Neuronal stem cell (in vitro differentiated cells): Measurements from ENCODE around the gene POLR2A.

Source experiments
- DNase-seq: peaks from one replicate; pipeline ENCODE4 v3.0.0-alpha.2; 2013; ENCODE audit warnings: low spot score
- H2AFZ ChIP-seq: one replicate; pipeline ENCODE4 v1.6.1; 2013; ENCODE audit warnings: mild to moderate bottlenecking, low read length, inconsistent platforms
- H2AK5ac ChIP-seq: 2 replicates; pipeline ENCODE4 v1.6.1; 2013; ENCODE audit warnings: low read depth, mild to moderate bottlenecking, inconsistent platforms, low read length, moderate library complexity, mixed read lengths
- H2BK120ac ChIP-seq: 2 replicates; pipeline ENCODE4 v1.6.1; 2013; ENCODE audit warnings: low read depth, mild to moderate bottlenecking, inconsistent platforms, low read length, moderate library complexity, mixed read lengths
- H2BK12ac ChIP-seq: one replicate; pipeline ENCODE4 v1.6.1; 2013; ENCODE audit warnings: low read length, inconsistent platforms
- H2BK15ac ChIP-seq: 2 replicates; pipeline ENCODE4 v1.6.1; 2013; ENCODE audit warnings: mild to moderate bottlenecking, low read length, inconsistent platforms, mixed read lengths
- H2BK5ac ChIP-seq: one replicate; pipeline ENCODE4 v1.6.1; 2013; ENCODE audit warnings: inconsistent platforms, mild to moderate bottlenecking, low read length, moderate library complexity
- H3K14ac ChIP-seq: one replicate; pipeline ENCODE4 v1.6.1; 2013; ENCODE audit warnings: low read length, inconsistent platforms
- H3K18ac ChIP-seq: 2 replicates; pipeline ENCODE4 v1.6.1; 2013; ENCODE audit warnings: low read length, inconsistent platforms
- H3K23ac ChIP-seq: 2 replicates; pipeline ENCODE4 v1.6.1; 2013; ENCODE audit warnings: low read depth, mild to moderate bottlenecking, mixed read lengths, low read length, inconsistent platforms; ENCODE audit not compliant: poor library complexity
- H3K27ac ChIP-seq: replicated peaks from 3 replicates; pipeline ENCODE4 v1.5.1; 2013; ENCODE audit warnings: low read length, inconsistent platforms
- H3K27me3 ChIP-seq, 3 experiments: 2 replicates each; pipeline ENCODE4 v1.6.1; 2013; ENCODE audit warnings: low read length in 3 of 3, mild to moderate bottlenecking in 2 of 3, inconsistent platforms in 1 of 3, low read depth in 1 of 3, mixed read lengths in 1 of 3, moderate library complexity in 1 of 3; ENCODE audit not compliant: control insufficient read depth in 3 of 3, insufficient read depth in 3 of 3
- H3K36me3 ChIP-seq, 2 donors: replicated peaks in 1 of 2; 2 replicates each; pipeline ENCODE4 v1.6.1; 2013; ENCODE audit warnings: low read length in 2 of 2; ENCODE audit not compliant: control insufficient read depth in 2 of 2, insufficient read depth in 2 of 2
- H3K4ac ChIP-seq: 2 replicates; pipeline ENCODE4 v1.6.1; 2013; ENCODE audit warnings: inconsistent platforms, mild to moderate bottlenecking, low read length, moderate library complexity
- H3K4me1 ChIP-seq, 2 donors: 1 replicate in 1 of 2; 2 replicates in 1 of 2; pipeline ENCODE4 v1.6.1; 2013; ENCODE audit warnings: low read length in 2 of 2, low read depth in 1 of 2; ENCODE audit not compliant: control insufficient read depth in 2 of 2, insufficient read depth in 1 of 2
- H3K4me2 ChIP-seq: one replicate; pipeline ENCODE4 v1.6.1; 2013; ENCODE audit warnings: mild to moderate bottlenecking, low read length, inconsistent platforms; ENCODE audit not compliant: insufficient read depth, poor library complexity, severe bottlenecking
- H3K4me3 ChIP-seq, 2 donors: 2 replicates each; pipeline ENCODE4 v1.5.1; 2013; ENCODE audit warnings: low read length in 2 of 2, mild to moderate bottlenecking in 2 of 2, inconsistent platforms in 1 of 2, moderate library complexity in 1 of 2
- H3K79me1 ChIP-seq: one replicate; pipeline ENCODE4 v1.6.1; 2013; ENCODE audit warnings: low read depth, mild to moderate bottlenecking, inconsistent platforms, low read length, moderate library complexity
- H3K9ac ChIP-seq: one replicate; pipeline ENCODE4 v1.6.1; 2013; ENCODE audit warnings: mild to moderate bottlenecking, low read depth, low read length, inconsistent platforms; ENCODE audit not compliant: poor library complexity
- H3K9me3 ChIP-seq, 2 donors: replicated peaks in 1 of 2; 2 replicates each; pipeline versions ENCODE3 to v1.6.1; 2013; ENCODE audit warnings: low read length in 2 of 2, mild to moderate bottlenecking in 2 of 2, inconsistent platforms in 1 of 2, low read depth in 1 of 2, mixed read lengths in 1 of 2, moderate library complexity in 1 of 2; ENCODE audit not compliant: control insufficient read depth in 2 of 2, insufficient read depth in 1 of 2
- H4K8ac ChIP-seq: one replicate; pipeline ENCODE4 v1.6.1; 2013; ENCODE audit warnings: low read depth, mild to moderate bottlenecking, inconsistent platforms, low read length, moderate library complexity
- H4K91ac ChIP-seq: one replicate; pipeline ENCODE4 v1.6.1; 2013; ENCODE audit warnings: low read length, low read depth, mild to moderate bottlenecking, inconsistent platforms; ENCODE audit not compliant: poor library complexity
- WGBS, 2 donors: extraction: QIAGEN DNeasy Blood & Tissue Kit; methylation state at CpG; one replicate each; pipeline ENCODE4 v1.1.7; 2013; ENCODE audit warnings: missing lambda C conversion rate in 2 of 2, mixed read lengths in 1 of 2; ENCODE audit not compliant: insufficient read length in 2 of 2, insufficient replicate concordance in 1 of 2; ENCODE audit errors: extremely low coverage in 2 of 2; 5-methylcytosine and 5-hydroxymethylcytosine counted together

The POLR2A gene

DNA sequence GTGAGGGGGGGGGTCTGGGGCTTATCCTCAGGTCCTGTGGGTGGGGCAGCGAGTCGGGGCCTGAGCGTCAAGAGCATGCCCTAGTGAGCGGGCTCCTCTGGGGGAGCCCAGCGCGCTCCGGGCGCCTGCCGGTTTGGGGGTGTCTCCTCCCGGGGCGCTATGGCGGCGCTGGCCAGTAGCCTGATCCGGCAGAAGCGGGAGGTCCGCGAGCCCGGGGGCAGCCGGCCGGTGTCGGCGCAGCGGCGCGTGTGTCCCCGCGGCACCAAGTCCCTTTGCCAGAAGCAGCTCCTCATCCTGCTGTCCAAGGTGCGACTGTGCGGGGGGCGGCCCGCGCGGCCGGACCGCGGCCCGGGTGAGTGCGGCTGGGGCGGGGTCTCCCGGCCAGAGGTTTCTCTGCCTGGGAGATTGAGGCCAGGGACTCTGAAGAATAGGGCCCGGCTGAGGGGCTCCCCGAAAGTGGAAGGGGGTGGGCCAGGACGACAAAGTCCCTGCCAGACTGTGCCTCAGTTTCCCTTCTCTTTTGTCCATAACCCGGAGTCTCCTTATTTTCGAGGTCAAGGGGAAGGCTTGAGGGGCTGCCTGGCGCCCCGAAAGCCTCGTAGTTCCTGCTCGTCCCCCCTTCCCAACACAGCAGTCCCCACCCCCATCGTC, 44.6 kb upstream of the POLR2A start, which contains the start of gene FGF11:
Gene FGF11, plus strand, starts transcription at position 51 of the 651 bp plus-strand sequence. Its CDS starts 109 bp downstream, at position 160.
- Histone ChIP-seq H3K18ac (peak within 1 kb of the TSS; percentile 100), H3K4me2 (peak within 1 kb of the TSS; percentile 97), H4K8ac (peak within 1 kb of the TSS; percentile 87), H2BK5ac (peak within 1 kb of the TSS; percentile 83), H3K27ac (no peak within 1 kb of the TSS), H3K4me1 (peaks cover 26 to 31% of the 10 kb centered on the region in 2 donors), H3K36me3 (no peaks in the 10 kb centered on the region), H2AK5ac (peak within 1 kb of the TSS; percentile 89), H2BK120ac (peak within 1 kb of the TSS; percentile 74), H3K23ac (peak within 1 kb of the TSS; percentile 89), H3K9ac (peak within 1 kb of the TSS; percentile 96), H4K91ac (peak within 1 kb of the TSS; percentile 9), H3K14ac (peak within 1 kb of the TSS; percentile 99), H3K9me3 (peaks cover 0 to 4% of the 10 kb centered on the region in 2 donors), H2BK15ac (peak within 1 kb of the TSS; percentile 95), H3K79me1 (no peaks in the 10 kb centered on the region), H3K4me3 (peak within 1 kb of the TSS; percentile 96 to 98), H3K4ac (no peak within 1 kb of the TSS), H2AFZ (peak within 1 kb of the TSS; percentile 97), H2BK12ac (peak within 1 kb of the TSS; percentile 16), H3K27me3 (peaks cover 29 to 49% (median 44%) of the 10 kb centered on the region in 3 experiments)
- no peak for DNase-seq
- no CpG with 5 or more reads among the region's 50 CpGs for WGBS, 2 donors

DNA sequence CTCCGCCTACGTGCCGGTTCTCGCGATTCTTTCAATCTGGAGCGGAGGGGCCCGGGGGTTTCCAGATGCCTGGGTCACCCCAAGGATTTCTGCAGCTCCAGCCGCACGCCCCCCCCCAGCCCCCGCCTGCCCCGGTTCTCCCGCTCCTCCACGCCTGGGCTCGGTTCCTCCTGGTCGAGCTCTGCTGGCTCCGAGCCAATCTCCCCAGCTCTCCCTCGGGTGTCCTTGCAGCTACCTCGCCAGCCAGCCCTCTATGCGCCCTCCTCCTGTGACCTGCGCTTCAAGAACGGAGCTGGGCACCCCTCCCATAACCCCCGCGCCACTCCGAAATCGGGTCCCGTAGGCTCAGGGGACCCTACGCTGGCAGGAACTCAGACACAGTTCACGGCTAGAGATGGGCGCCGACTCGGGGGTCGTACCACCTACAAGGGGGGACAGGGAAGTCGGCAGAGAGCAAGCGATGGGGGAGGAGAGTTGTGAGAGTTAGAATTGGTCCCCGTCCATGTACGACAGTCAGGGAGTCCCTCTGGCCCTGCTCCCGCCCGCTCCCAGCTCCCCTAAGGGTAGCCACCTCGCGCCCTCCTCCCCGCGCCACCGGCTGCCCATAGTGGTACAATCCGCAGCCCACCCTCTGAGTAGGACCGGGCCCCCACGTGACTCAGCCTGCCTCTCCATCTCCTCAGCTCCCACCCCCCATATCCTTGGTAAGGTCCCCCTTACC, 43.9 kb upstream of the POLR2A start:
- H4K91ac ChIP-seq: peak overlapping the region; percentile 9
- peak overlapping the region; percentile 96 to 98 for H3K4me3 ChIP-seq
- H3K9ac ChIP-seq: peak overlapping the region; percentile 96
- H3K4me1 ChIP-seq: peaks cover 27 to 34% of the 10 kb centered on the region in 2 donors
- peak overlapping the region; percentile 75 for H3K23ac ChIP-seq
- peak overlapping the region; percentile 87 for H4K8ac ChIP-seq
- peaks cover 0 to 4% of the 10 kb centered on the region in 2 donors for H3K9me3 ChIP-seq
- H3K27me3 ChIP-seq: peaks cover 29 to 49% (median 43%) of the 10 kb centered on the region in 3 experiments
- H3K27ac ChIP-seq: no peak overlapping the region
- peak overlapping the region; percentile 100 for H3K18ac ChIP-seq
- H3K79me1 ChIP-seq: no peaks in the 10 kb centered on the region
- peak overlapping the region; percentile 97 for H3K4me2 ChIP-seq
- peak overlapping the region; percentile 89 for H2AK5ac ChIP-seq
- H2BK120ac ChIP-seq: peak overlapping the region; percentile 88
- peak overlapping the region; percentile 87 for H3K14ac ChIP-seq
- peak; percentile 58 for DNase-seq
- WGBS, 2 donors: no CpG with 5 or more reads among the region's 46 CpGs
- H2BK5ac ChIP-seq: peak overlapping the region; percentile 83
- H3K36me3 ChIP-seq: no peaks in the 10 kb centered on the region
- H2AFZ ChIP-seq: peak overlapping the region; percentile 97
- peak overlapping the region; percentile 42 for H3K4ac ChIP-seq
- H2BK12ac ChIP-seq: peak overlapping the region; percentile 69
- peak overlapping the region; percentile 83 for H2BK15ac ChIP-seq

DNA sequence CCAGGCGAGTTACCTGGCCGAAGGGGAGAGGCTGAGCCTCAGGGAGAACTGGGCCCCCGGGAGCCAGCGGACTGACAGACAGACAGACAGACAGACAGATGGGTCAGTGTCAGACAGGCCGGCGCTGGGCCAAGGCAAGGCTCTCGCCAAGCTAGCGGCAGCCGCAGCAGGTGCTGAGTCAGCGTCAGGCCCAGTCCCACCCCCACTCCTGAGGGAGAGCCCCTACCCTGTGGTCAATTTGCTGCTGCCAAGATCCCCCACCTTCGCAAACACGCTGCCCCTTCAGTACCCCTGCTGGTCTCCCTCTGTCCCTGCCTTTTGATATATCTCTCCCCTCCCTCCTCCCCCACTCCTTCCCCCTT, 43.4 kb upstream of the POLR2A start:
- Histone ChIP-seq H2BK120ac (peak overlapping the region; percentile 88), H2BK15ac (no peak overlapping the region), H3K14ac (peak overlapping the region; percentile 58), H2BK5ac (no peak overlapping the region), H3K27me3 (peaks cover 26 to 43% (median 38%) of the 10 kb centered on the region in 3 experiments), H3K18ac (peak overlapping the region; percentile 96), H3K9me3 (peaks cover 0 to 4% of the 10 kb centered on the region in 2 donors), H3K4me1 (peaks cover 25 to 34% of the 10 kb centered on the region in 2 donors), H2AK5ac (peak overlapping the region; percentile 89), H3K23ac (peak overlapping the region; percentile 75), H3K27ac (no peak overlapping the region), H4K8ac (no peak overlapping the region), H3K4me3 (peak overlapping the region; percentile 96 to 98), H3K36me3 (no peaks in the 10 kb centered on the region), H2BK12ac (peak overlapping the region; percentile 69), H3K9ac (peak overlapping the region; percentile 96), H3K79me1 (no peaks in the 10 kb centered on the region), H3K4me2 (peak overlapping the region; percentile 97), H3K4ac (peak overlapping the region; percentile 42), H2AFZ (peak overlapping the region; percentile 97), H4K91ac (no peak overlapping the region)
- no CpG with 5 or more reads among the region's 12 CpGs for WGBS, 2 donors
- no peak for DNase-seq

DNA sequence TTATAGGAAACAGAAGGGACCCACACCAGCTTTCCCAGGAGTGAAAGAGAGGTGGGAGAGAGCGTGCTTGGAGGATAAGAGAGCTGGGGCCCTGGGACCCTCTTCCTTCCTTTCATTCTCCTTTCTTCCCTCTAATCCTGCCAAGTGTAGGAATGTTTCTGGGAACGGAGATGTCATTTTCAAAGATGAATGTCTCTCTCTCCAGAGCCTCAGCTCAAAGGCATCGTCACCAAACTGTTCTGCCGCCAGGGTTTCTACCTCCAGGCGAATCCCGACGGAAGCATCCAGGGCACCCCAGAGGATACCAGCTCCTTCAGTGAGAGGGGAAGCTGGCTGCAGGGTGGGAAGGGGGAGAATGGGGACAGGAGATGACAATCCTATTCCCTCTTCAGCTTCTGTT, 42.9 kb upstream of the POLR2A start:
- peaks cover 21 to 39% (median 33%) of the 10 kb centered on the region in 3 experiments for H3K27me3 ChIP-seq
- no CpG with 5 or more reads among the region's 7 CpGs for WGBS, 2 donors
- peak overlapping the region in 1 of 2 donors; percentile 96 for H3K4me3 ChIP-seq
- H4K8ac ChIP-seq: no peak overlapping the region
- H4K91ac ChIP-seq: no peak overlapping the region
- H3K9ac ChIP-seq: no peak overlapping the region
- H2BK15ac ChIP-seq: no peak overlapping the region
- no peak overlapping the region for H3K14ac ChIP-seq
- no peak overlapping the region for H3K18ac ChIP-seq
- no peak for DNase-seq
- H2BK12ac ChIP-seq: no peak overlapping the region
- H3K4ac ChIP-seq: no peak overlapping the region
- no peak overlapping the region for H3K23ac ChIP-seq
- H3K79me1 ChIP-seq: no peaks in the 10 kb centered on the region
- peaks cover 24 to 38% of the 10 kb centered on the region in 2 donors for H3K4me1 ChIP-seq
- H2BK120ac ChIP-seq: no peak overlapping the region
- peak overlapping the region; percentile 97 for H3K4me2 ChIP-seq
- H3K9me3 ChIP-seq: peaks cover 0 to 3% of the 10 kb centered on the region in 2 donors
- peak overlapping the region; percentile 97 for H2AFZ ChIP-seq
- no peak overlapping the region for H3K27ac ChIP-seq
- no peaks in the 10 kb centered on the region for H3K36me3 ChIP-seq
- no peak overlapping the region for H2BK5ac ChIP-seq
- no peak overlapping the region for H2AK5ac ChIP-seq
